RWPE1 (cell line): ENCODE results near the gene PPP4C.
"Not testable (repeated sequence)": the region's sequence is repeated elsewhere in the genome, so short reads cannot be mapped to it uniquely, and the experiment has no call there.

Experiments used
- CTCF ChIA-PET: fragments of 350-600 bp; sonication (Branson Sonifier 250); formaldehyde crosslinking; extraction: SDS; loops from one replicate; lab custom pipeline; 2021; lab: Yijun Ruan, JAX
- POLR2A ChIA-PET: fragments of 400-600 bp; formaldehyde crosslinking; extraction: SDS; loops from one replicate; lab custom pipeline; 2020; ENCODE audit warnings: antibody characterized with exemption; ENCODE audit not compliant: low non-redundant PET; lab: Yijun Ruan, JAX
- DNase-seq: peaks from one replicate; pipeline ENCODE4 v3.0.0; 2012; ENCODE audit warnings: low spot score
- H3K27ac ChIP-seq: fragments of 450-650 bp; 2 replicates; pipeline ENCODE4 v1.5.1; 2017
- TF ChIP-seq, protein P1 (sequence below): fragments of 450-650 bp; conservative IDR thresholded peaks from 2 replicates; pipeline ENCODE4 v1.5.1; 2017; ENCODE audit warnings: low read depth, mild to moderate bottlenecking

The PPP4C gene

DNA sequence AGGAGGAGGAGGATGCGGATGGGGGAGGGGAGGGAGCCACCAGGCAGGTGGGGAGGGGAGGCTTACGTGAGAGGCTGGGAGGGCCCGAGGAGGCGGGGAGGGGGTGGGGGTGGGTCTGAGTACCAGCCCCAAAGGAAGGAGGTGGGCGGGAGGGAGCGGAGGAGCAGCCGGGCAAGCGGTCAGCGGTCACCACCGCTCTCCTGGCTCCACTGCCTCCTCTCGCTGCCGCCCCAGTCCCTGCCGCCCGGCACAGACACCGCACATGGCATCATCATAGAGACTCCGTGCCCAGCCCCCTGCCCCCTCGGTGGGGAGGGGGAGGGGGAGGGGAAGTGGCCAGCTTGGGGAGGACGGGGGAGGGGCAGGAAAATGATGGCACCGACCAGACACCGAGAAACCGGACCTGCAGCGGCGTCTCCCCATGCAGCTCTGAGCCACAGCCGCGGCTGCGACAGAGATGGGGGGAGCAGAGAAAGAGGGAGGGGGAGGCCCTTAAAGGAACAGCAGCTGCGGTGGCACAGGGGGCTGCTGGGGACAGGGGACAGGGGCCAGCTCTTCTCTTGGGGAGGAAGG, 44.9 kb upstream of the PPP4C start, which contains the start of gene TLCD3B:
Gene TLCD3B, minus strand, starts transcription at position 431 of the 573 bp plus-strand sequence. CDS start 744 bp downstream, outside the sequence.
- TF ChIP-seq, protein P1, sequence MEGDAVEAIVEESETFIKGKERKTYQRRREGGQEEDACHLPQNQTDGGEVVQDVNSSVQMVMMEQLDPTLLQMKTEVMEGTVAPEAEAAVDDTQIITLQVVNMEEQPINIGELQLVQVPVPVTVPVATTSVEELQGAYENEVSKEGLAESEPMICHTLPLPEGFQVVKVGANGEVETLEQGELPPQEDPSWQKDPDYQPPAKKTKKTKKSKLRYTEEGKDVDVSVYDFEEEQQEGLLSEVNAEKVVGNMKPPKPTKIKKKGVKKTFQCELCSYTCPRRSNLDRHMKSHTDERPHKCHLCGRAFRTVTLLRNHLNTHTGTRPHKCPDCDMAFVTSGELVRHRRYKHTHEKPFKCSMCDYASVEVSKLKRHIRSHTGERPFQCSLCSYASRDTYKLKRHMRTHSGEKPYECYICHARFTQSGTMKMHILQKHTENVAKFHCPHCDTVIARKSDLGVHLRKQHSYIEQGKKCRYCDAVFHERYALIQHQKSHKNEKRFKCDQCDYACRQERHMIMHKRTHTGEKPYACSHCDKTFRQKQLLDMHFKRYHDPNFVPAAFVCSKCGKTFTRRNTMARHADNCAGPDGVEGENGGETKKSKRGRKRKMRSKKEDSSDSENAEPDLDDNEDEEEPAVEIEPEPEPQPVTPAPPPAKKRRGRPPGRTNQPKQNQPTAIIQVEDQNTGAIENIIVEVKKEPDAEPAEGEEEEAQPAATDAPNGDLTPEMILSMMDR: no peak
- ChIA-PET POLR2A (no interaction called here), CTCF (interaction anchor here (0.8 to 1.4 kb wide), 2 partner anchors 22 to 223 kb away, joined by 3 to 4 read pairs; a partner anchor contains a TSS)
- DNase-seq: no peak
- H3K27ac ChIP-seq: no peak within 1 kb of the TSS

DNA sequence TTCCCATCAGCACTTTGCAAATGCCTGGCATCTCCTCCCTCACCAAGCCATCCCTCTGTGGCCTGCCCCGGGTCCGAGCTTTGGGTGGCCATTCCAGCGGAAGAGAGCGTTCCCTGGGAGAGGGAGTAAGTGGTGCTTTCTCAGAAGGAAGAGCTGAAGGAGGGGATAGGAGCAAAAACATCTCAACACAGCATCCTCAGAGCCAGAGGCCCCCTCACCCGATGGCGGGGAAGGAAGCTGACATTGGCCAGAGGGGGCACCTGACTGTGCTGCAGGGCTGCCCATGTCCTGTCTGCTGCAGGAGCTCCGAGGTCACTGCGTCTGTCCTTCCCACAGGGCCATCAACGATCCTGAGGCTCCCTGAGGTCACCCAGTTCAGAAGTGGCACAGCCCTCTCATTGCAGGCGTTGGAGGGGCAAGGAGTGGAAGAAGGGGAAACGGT, 44.3 kb upstream of the PPP4C start:
- TF ChIP-seq, protein P1: no peak
- ChIA-PET CTCF (interaction anchor here (0.6 to 1.5 kb wide), 13 partner anchors 10 to 332 kb away, joined by 3 to 13 read pairs (median 3); partner anchors contain the start of gene INO80E), POLR2A (no interaction called here)
- DNase-seq: no peak
- H3K27ac ChIP-seq: no peak overlapping the region

DNA sequence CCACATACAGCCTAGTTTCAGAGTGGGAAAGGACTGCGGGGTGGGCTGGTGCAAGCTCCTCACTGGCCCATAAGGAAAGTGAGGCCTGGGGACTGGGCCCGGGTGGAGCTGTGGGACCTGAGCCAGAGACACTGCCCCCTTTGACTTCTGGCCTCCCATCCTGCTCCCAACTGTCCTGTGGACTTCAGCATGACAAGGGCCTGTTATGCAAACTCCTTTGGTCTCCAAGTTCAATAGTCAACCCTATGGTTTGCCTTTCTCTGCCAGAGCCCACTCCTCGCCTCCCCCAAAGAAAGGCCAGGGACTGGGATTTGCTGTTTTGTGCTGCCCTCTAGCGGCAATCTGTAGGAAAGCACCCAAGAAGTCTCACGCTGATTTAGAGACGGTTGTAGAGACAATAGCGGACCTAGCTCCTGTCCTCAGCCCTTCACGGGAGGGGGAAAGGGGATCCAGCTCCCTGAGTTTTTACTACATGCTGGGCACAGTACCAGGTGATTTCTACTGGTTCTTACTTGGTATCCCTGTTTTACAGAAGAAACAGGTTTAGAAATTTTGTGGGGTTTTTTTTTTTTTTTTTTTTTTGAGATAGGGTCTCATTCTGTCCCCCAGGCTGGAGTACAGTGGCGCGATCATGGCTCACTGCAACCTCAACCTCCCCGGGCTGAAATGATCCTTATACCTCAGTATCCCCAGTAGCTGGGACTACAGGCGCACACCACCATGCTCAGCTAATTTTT, 43.5 kb upstream of the PPP4C start:
- DNase-seq: peak; percentile 51
- ChIA-PET CTCF (interaction anchor here (0.6 to 1.5 kb wide), 23 partner anchors 9 to 355 kb away, joined by 3 to 13 read pairs (median 3); partner anchors contain the start of genes C16orf92 and INO80E), POLR2A (interaction anchor here (0.7 kb wide), 1 partner anchor 133 kb away, joined by 5 read pairs; the partner anchor contains the start of gene SEZ6L2)
- TF ChIP-seq, protein P1: peak; percentile 82
- no peak overlapping the region for H3K27ac ChIP-seq

DNA sequence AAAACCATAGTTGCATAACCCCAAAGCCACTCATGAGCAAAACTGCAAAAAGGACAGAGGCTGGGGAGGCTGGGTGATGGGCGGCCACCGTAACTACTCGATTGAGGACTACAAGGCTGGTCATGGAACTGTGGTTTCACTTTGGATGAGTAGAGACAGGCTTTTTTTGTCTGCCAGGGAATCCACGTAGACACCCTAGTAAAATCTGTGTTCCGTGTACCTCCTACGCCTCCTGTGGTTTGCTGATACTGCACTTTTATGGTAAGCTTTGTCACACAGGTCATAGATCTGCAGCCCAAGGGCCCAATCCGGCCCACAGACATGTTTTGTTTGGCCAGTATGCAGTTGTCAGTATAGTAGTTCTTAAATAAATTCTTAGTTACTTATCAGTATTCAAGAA, 42.5 kb upstream of the PPP4C start:
- ChIA-PET CTCF (interaction anchor here (0.9 to 1.4 kb wide), 2 partner anchors 10 to 21 kb away, joined by 3 to 9 read pairs; partner anchors contain the start of gene C16orf92), POLR2A (no interaction called here)
- no peak overlapping the region for H3K27ac ChIP-seq
- TF ChIP-seq, protein P1: no peak
- DNase-seq: no peak

DNA sequence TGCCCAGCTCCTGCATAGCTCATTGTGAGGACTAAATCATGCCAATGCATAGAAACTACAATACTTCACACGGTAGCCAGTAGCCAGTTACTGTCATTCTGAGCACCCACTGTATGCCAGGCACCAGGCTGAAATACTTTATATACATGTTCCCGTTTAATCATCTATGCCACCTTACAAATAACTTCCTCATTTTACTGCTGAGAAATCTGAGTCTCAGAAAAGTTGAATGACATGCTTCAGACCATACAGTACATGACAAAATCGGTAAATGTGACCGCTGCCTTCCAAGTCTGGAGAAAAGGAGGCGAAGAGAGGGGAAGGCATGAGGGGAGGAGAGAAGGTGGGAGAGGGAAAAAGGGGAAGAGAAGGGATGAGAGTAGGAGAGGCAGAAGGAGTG, 35.6 kb upstream of the PPP4C start:
- POLR2A ChIA-PET: no interaction called here

DNA sequence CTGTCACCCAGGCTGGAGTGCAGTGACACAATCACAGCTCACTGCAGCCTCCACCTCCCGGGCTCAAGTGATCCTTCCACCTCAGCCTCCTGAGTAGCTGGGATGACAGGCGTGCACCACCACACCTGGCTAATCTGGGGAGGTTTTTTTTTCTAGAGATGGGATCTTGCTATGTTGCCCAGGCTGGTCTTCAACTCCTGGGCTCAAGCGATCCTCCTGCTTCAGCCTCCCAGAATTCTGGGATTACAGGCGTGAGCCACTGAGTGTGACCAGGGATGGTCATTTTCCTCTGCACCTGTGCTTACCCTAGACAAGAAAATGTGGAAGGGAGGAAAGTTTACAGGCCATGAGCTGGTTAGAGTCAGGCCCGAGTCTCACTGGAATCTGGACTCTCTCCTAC, 35.1 kb upstream of the PPP4C start:
- H3K27ac ChIP-seq, DNase-seq, POLR2A ChIA-PET: not testable (repeated sequence)
- CTCF ChIA-PET: interaction anchor here (1.0 kb wide), 1 partner anchor 14 kb away, joined by 3 read pairs; no protein-coding TSS in a partner anchor

More for the DNA sequence above, 35.6 kb upstream of the PPP4C start:
- no peak overlapping the region for H3K27ac ChIP-seq
- CTCF ChIA-PET: interaction anchor here (1.2 kb wide), 1 partner anchor 15 kb away, joined by 3 read pairs; no protein-coding TSS in a partner anchor
- TF ChIP-seq, protein P1: no peak
- DNase-seq: no peak
